GM19240 (cell line): ENCODE data around the gene TIPARP.
"Not testable (repeated sequence)": the region's sequence is repeated elsewhere in the genome, so short reads cannot be mapped to it uniquely, and the experiment has no call there.

Experiments used
- DNase-seq: peaks from one replicate; pipeline ENCODE4 v3.0.0; 2011; ENCODE audit warnings: low spot score; ENCODE audit not compliant: insufficient read length

TIPARP gene

DNA sequence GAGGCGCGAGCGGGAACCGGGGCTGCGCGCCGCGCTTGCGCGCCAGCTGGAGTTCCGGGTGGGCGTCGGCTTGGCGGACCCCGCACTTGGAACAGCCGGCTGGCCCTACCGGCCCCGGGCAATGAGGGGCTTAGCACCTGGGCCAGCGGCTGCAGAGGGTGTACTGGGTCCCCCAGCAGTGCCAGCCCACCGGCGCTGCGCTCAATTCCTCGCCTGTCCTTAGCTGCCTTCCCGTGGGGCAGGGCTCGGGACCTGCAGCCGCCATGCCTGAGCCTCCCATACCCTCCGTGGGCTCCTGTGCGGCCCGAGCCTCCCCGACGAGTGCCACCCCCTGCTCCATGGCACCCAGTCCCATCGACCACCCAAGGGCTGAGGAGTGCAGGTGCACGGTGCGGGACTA is 66.2 kb downstream of the TIPARP start:
- DNase-seq, result not testable (repeated sequence)

- DNase-seq, result no peak
Measured at GRCh38 chr3:156741935-156742334, 67.5 kb downstream of the TIPARP start.

GRCh38 chr3:156742401-156742800 is 68.0 kb downstream of the TIPARP start:
- no peak for DNase-seq

DNA sequence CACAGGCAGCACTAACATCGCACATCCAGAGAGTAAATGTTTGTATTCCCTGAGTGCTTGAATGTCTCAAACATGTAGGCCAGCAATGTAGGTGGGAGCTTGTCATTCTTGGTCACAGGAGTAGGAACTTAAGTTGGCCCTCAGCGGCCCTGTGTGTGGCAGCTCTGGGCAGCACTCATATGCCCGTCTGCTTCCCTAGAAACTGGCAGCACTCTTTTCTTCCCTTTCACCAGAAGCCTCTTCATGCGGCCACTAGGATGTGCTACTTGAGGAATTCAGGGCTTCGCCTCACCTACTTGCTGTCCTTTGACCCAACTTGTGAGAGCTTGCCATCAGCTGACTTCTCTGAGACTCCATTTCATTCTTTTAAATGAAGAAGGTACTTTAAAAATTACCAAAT is 69.5 kb downstream of the TIPARP start:
- no peak for DNase-seq

GRCh38 chr3:156744631-156745030 is 70.2 kb downstream of the TIPARP start:
- DNase-seq, result no peak

DNA sequence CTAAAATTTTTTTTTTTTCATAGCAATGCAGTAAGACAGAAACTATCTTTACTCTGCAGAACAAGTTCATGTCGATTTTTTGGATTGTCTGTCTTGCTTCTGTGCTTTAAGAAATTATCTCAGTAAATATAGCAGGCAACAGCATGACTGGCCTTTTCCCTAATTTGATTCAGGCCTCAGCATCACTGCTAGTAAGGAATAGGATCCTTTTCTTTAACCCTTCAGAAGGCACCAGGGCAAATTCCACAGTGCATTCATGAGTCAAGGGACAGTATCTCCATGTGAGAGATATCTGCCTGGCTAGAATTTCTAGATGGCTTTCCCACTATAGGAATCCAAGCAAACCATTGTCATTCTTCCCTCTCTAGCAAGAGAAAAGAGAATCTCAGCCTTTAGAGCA is 71.4 kb downstream of the TIPARP start:
- no peak for DNase-seq

GRCh38 chr3:156747046-156747445 is 72.7 kb downstream of the TIPARP start:
- DNase-seq, result no peak

- DNase-seq, result no peak
Measured at GRCh38 chr3:156749244-156749643, 74.9 kb downstream of the TIPARP start.

DNA sequence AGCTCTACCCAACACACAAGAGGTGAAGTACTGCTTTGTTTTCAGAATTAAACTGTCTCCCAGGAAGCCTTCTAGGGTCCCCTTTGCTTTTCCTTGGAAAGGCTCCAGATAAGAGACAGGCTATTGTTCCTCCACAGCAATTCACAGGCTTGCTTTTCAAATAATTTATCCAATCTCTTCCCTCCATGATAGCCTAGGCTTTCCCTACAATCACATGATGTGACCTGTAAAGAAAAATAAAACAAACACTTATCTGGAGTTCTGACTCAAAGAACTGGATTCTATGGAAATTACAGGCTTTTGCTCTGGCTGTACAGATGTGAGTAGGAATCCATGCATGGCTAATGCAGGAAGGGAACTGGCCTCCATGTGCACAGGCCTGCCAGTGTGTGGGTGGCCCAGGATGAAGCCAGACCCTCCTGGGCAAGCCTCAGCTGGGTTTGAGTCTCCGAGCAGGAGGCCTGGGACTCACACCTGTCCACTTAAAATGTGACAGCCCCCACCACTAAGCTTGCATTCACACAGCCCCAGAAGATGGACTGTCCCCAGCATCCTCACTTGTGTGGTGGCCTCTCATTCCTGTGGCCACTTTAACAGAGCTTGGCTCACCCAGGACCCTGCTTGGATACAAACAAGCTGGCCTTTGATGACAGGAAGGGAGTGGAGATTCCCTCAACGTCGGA is 75.9 kb downstream of the TIPARP start:
- no peak for DNase-seq

DNA sequence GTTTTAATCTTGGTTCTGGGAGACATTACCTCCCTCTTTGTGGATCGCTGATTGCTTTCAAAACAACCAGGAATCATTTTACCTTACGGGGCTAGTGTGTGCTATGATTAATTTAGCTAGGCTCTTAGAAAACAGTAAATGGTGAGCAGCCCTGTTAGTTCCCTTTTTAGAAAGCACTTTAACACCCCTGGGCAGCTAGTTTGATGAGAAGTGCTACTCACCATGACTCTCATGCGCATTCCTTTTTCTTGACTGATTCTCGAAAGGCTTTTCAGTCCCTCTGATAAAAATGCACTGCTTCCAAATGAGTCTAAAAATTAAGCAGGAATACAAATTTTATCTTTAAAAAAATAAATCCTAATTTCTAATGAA is 76.5 kb downstream of the TIPARP start:
- DNase-seq, result no peak

GRCh38 chr3:156751461-156752025 is 77.2 kb downstream of the TIPARP start:
- DNase-seq, result no peak
